ENCODE measurements around the gene PTPN9.
"Not testable (repeated sequence)": the region's sequence is repeated elsewhere in the genome, so short reads cannot be mapped to it uniquely, and the experiment has no call there.

Gene PTPN9

GRCh38 chr15:75452364-75452864 lies 126.7 kb downstream of the PTPN9 start:
- DNase-seq = peak; percentile 65

GRCh38 chr15:75451674-75452363 lies 127.3 kb downstream of the PTPN9 start, which contains the start of gene SIN3A:
Gene SIN3A, minus strand, starts transcription at chr15:75451690. Its CDS starts 21,315 bp downstream, at chr15:75430375.
- DNase-seq = peak; percentile 99

- no peak for DNase-seq
Observed at GRCh38 chr15:75451202-75451673, 127.9 kb downstream of the PTPN9 start.

- DNase-seq = peak; percentile 95
Observed at GRCh38 chr15:75450307-75451201, 128.6 kb downstream of the PTPN9 start.

GRCh38 chr15:75449585-75450306 lies 129.4 kb downstream of the PTPN9 start:
- no peak for DNase-seq

GRCh38 chr15:75448171-75448570 lies 130.9 kb downstream of the PTPN9 start:
- not testable (repeated sequence) for DNase-seq

GRCh38 chr15:75446151-75446550 lies 133.0 kb downstream of the PTPN9 start:
- DNase-seq = no peak

- DNase-seq = not testable (repeated sequence)
Observed at GRCh38 chr15:75445324-75445723, 133.8 kb downstream of the PTPN9 start.

GRCh38 chr15:75443972-75444453 lies 135.1 kb downstream of the PTPN9 start:
- DNase-seq = not testable (repeated sequence)

GRCh38 chr15:75437721-75438120 lies 141.4 kb downstream of the PTPN9 start:
- no peak for DNase-seq

GRCh38 chr15:75436881-75437280 lies 142.2 kb downstream of the PTPN9 start:
- no peak for DNase-seq

GRCh38 chr15:75431682-75432081 lies 147.4 kb downstream of the PTPN9 start:
- no peak for DNase-seq

- no peak for DNase-seq
Observed at GRCh38 chr15:75431270-75431669, 147.8 kb downstream of the PTPN9 start.

GRCh38 chr15:75430259-75430658 lies 148.9 kb downstream of the PTPN9 start:
- no peak for DNase-seq

- DNase-seq = no peak
Observed at GRCh38 chr15:75428152-75428551, 151.0 kb downstream of the PTPN9 start.

GRCh38 chr15:75425966-75426500 lies 153.1 kb downstream of the PTPN9 start:
- DNase-seq = no peak

- DNase-seq = no peak
Observed at GRCh38 chr15:75422554-75422953, 156.6 kb downstream of the PTPN9 start.

GRCh38 chr15:75420698-75421097 lies 158.4 kb downstream of the PTPN9 start:
- no peak for DNase-seq

GRCh38 chr15:75416584-75416983 lies 162.5 kb downstream of the PTPN9 start:
- no peak for DNase-seq

Data from stimulated activated CD4-positive, alpha-beta T cell treated with anti-CD3 and anti-CD28 coated beads, Interleukin-12 subunit alpha, Interleukin-12 subunit beta, amount 100 ng/mL, for 4 hours (primary cell).